Measurements from ENCODE around the gene CDK9.

- TF ChIP-seq, protein P1, sequence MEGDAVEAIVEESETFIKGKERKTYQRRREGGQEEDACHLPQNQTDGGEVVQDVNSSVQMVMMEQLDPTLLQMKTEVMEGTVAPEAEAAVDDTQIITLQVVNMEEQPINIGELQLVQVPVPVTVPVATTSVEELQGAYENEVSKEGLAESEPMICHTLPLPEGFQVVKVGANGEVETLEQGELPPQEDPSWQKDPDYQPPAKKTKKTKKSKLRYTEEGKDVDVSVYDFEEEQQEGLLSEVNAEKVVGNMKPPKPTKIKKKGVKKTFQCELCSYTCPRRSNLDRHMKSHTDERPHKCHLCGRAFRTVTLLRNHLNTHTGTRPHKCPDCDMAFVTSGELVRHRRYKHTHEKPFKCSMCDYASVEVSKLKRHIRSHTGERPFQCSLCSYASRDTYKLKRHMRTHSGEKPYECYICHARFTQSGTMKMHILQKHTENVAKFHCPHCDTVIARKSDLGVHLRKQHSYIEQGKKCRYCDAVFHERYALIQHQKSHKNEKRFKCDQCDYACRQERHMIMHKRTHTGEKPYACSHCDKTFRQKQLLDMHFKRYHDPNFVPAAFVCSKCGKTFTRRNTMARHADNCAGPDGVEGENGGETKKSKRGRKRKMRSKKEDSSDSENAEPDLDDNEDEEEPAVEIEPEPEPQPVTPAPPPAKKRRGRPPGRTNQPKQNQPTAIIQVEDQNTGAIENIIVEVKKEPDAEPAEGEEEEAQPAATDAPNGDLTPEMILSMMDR (IDR thresholded peaks at IDR 0.05), result peak; percentile 91
- TF ChIP-seq POLR2AphosphoS5 (IDR thresholded peaks at IDR 0.05; ENCODE audit: low read depth, low read length) (no peak), REST (IDR thresholded peaks at IDR 0.05; ENCODE audit: insufficient read depth in 1 of 2, low read depth in 2 of 2, low read length in 1 of 2) (no peak)
Measured at GRCh38 chr9:127785023-127785932, 556 bp upstream of the CDK9 start.
